ENCODE results near the gene CEP295NL. TPM values are rescaled to one million over a fixed set of nuclear protein-coding genes. Genes with fewer than 3 reads are reported as not detected.

Gene CEP295NL
- total and polyA plus RNA-seq, 12 donors, result 0.04 to 2.6 (median 0.82) TPM

DNA sequence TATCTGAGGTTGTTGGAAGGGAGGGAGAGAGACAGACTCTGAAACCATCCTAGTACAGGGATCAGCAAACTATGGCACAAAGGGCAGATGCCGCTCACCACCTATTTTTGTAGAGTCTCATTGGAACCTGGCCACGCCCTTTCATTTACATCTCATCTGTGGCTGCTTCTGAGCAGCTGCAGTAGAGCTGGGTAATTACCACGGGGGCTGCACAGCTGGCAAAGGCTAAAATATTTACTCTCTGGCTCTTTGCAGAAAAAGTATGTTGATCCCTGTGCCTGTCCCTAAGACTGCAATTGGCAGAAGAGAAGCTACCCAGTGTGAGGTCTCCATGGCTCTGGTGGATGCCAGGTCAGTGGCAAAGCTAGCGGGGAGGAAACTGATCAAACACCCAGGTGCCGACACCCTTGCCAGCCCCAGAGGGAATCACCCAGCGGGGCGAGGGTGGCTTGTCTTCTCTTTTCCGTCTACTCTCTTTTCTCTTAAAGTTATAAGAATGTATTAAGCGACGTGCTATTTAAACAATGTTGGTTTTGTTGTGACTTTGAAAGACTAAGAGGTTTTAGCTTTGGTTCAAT lies 14.0 kb downstream of the CEP295NL start:
- Histone ChIP-seq H3K4me3 (no peak overlapping the region), H3K36me3 (peaks cover 0 to 17% (median 0%) of the 10 kb centered on the region in 9 donors), H3K4me1 (peaks cover 24 to 80% (median 69%) of the 10 kb centered on the region in 9 donors), H3K27me3 (no peaks in the 10 kb centered on the region), H3K27ac (peak overlapping the region in 4 of 10 donors; percentile 12 to 81 (median 36)), H3K9me3 (no peaks in the 10 kb centered on the region)
- ATAC-seq, result no peak
- 79 to 89% methylated on average over 10 of the region's 10 CpGs for WGBS, 2 donors
- intact Hi-C loops (cut with DNase I), result loop anchor here in 3 of 10 donors (2.0 to 5.0 kb wide), 2 partner anchors 32 to 33 kb away; no protein-coding TSS in a partner anchor
- DNase-seq, result no peak
- TF ChIP-seq, protein P1, sequence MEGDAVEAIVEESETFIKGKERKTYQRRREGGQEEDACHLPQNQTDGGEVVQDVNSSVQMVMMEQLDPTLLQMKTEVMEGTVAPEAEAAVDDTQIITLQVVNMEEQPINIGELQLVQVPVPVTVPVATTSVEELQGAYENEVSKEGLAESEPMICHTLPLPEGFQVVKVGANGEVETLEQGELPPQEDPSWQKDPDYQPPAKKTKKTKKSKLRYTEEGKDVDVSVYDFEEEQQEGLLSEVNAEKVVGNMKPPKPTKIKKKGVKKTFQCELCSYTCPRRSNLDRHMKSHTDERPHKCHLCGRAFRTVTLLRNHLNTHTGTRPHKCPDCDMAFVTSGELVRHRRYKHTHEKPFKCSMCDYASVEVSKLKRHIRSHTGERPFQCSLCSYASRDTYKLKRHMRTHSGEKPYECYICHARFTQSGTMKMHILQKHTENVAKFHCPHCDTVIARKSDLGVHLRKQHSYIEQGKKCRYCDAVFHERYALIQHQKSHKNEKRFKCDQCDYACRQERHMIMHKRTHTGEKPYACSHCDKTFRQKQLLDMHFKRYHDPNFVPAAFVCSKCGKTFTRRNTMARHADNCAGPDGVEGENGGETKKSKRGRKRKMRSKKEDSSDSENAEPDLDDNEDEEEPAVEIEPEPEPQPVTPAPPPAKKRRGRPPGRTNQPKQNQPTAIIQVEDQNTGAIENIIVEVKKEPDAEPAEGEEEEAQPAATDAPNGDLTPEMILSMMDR (IDR thresholded peaks at IDR 0.05), result no peak

DNA sequence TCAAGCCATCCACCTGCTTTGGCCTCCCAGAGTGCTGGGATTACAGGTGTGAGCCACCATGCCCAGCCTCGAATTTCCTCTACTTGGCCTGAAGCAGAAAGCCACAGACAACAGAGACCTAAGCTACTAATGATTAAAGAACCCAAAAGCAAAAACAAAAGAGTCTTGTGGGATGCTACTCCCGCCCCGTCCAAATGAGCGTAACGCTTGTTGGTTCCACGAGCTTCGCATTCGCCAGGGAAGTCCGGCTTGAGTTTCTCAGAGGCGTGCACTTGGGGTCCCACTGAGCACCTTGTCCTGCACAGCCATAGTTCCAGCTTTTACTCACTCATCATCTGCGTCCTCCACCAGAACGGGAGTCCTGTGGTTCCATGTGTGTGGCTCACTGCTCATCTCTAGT lies 16.0 kb downstream of the CEP295NL start:
- peak overlapping the region in 1 of 10 donors; percentile 3 for H3K27ac ChIP-seq

GRCh38 chr17:78885956-78886355 lies 17.0 kb downstream of the CEP295NL start:
- H3K27ac ChIP-seq, result peak overlapping the region in 6 of 10 donors; percentile 6 to 98 (median 96)

More for the DNA sequence above, 16.0 kb downstream of the CEP295NL start:
- Histone ChIP-seq H3K9me3 (no peaks in the 10 kb centered on the region), H3K4me1 (peaks cover 21 to 83% (median 71%) of the 10 kb centered on the region in 9 donors), H3K36me3 (peaks cover 0 to 17% (median 0%) of the 10 kb centered on the region in 9 donors), H3K27me3 (no peaks in the 10 kb centered on the region), H3K4me3 (no peak overlapping the region)
- TF ChIP-seq, protein P1 (IDR thresholded peaks at IDR 0.05), result no peak
- ATAC-seq, result no peak
- no peak for DNase-seq
- WGBS, 2 donors, result 95 to 97% methylated on average over 12 of the region's 12 CpGs
- intact Hi-C loops (cut with DNase I), result loop anchor here in 2 of 10 donors (5.0 kb wide), 1 partner anchor 35 kb away; no protein-coding TSS in a partner anchor

DNA sequence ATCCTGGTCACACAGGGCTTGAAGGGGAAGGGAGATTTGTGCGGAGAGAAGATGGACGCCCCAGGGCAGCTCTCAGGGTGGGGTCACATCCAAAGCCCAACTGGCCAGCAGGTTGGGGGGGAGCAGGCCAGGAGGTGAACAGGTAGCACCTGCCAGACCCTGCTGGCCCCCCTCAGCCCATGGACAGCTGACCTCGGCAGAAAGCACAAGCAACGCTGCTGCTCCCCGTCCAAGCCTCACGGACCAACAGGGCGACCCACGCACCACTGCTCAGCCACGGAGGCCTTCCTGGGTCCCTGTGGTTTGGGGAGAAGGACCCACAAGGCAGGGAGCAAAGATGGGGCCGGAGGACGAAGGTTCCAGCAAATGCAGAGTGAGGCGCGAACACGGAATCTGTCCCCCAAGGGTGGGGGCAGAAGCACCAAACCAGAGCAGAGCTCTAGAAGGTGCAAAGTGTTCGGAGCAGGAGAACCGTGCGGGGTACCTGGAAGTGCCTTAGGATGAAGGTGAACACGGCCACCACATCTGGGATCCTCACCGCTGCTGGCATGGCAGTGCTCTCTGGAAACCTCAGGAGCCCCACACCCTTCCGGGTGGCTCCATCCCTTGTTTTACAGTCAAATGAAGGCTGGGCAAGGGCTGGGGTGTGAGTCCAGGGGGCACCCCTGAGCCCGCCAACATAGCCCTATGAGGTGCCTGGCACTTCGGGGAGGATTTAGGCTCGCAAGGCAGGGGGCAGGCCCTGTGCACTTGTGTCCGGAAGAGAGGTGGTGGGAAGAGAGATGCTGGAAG lies 17.9 kb downstream of the CEP295NL start:
- TF ChIP-seq, protein P1 (IDR thresholded peaks at IDR 0.05), result no peak
- no peak for ATAC-seq
- no peaks in the 10 kb centered on the region for H3K27me3 ChIP-seq
- H3K9me3 ChIP-seq, result no peaks in the 10 kb centered on the region
- intact Hi-C loops (cut with DNase I), result loop anchor here in 7 of 10 donors (5.0 kb wide), 3 partner anchors 37 to 47 kb away; partner anchors contain the start of gene TIMP2 (in 1 of the 7)
- WGBS, 2 donors, result 91 to 92% methylated on average over 24 of the region's 24 CpGs
- DNase-seq, result no peak
- H3K36me3 ChIP-seq, result peaks cover 0 to 5% (median 0%) of the 10 kb centered on the region in 9 donors
- peak overlapping the region in 9 of 10 donors; percentile 91 to 98 (median 96) for H3K27ac ChIP-seq
- H3K4me3 ChIP-seq, result peak overlapping the region in 2 of 10 donors; percentile 31 to 44
- H3K4me1 ChIP-seq, result peaks cover 27 to 85% (median 71%) of the 10 kb centered on the region in 9 donors

More at GRCh38 chr17:78885956-78886355, 17.0 kb downstream of the CEP295NL start:
- 88 to 89% methylated on average over 8 of the region's 8 CpGs for WGBS, 2 donors
- H3K9me3 ChIP-seq, result no peaks in the 10 kb centered on the region
- no peak for DNase-seq
- intact Hi-C loops (cut with DNase I), result loop anchor here in 2 of 10 donors (5.0 kb wide), 1 partner anchor 36 kb away; no protein-coding TSS in a partner anchor
- peaks cover 20 to 82% (median 68%) of the 10 kb centered on the region in 9 donors for H3K4me1 ChIP-seq
- H3K4me3 ChIP-seq, result no peak overlapping the region
- H3K36me3 ChIP-seq, result peaks cover 0 to 13% (median 0%) of the 10 kb centered on the region in 9 donors
- no peak for ATAC-seq
- TF ChIP-seq, protein P1 (IDR thresholded peaks at IDR 0.05), result no peak
- no peaks in the 10 kb centered on the region for H3K27me3 ChIP-seq

All from heart right ventricle (tissue), 16 donors.